ENCODE results near the gene TK2.

Gene TK2

DNA sequence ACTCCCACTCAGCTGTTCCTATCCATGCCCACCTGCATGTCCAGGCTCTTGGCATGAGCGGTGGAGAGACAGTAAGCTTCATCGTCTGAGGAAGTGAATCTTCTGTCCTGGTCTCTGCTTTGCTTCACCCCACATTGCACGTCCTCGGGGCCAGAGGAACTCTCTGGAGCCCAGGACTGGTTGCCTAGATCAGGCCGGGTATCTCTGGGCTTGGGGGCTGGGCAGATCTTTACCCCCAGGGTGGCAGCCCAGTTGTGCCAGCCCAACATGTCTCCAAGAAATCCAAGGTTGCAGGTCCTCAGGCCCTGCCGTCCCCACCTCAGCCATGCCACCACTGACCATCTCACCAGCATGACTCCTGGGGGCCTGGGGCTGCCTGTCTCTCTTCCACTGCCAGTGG, 64.5 kb downstream of the TK2 start:
- FAIRE-seq (no peak), DNase-seq (ENCODE audit: low spot score) (no peak)

- no peak for FAIRE-seq
- no peak for DNase-seq (ENCODE audit: low spot score)
Measured at GRCh38 chr16:66484453-66485213, 65.3 kb downstream of the TK2 start.

GRCh38 chr16:66483689-66484452, 66.1 kb downstream of the TK2 start:
- FAIRE-seq (no peak), DNase-seq (ENCODE audit: low spot score) (peak; percentile 42)

DNA sequence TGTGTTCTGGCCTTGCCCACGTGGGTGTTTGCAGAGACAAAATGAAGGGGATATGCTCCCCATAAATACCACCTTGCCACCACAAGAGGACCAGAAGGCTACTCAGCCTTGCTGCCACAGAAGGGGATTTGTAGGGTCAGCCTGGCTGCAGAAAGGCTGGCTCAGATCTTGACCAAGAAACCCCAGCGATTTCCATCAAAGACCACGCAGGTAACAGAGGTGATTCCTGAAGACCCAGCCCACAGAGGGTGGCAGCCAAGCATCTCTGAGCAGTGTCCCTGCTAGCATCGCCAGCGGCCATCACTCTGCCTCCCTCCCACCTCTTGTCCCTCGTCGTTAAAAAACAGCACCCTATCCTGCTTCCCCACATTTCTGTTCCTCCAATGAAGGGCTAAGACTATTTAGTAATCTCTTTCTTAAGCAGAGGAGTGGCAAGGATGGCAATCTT, 68.0 kb downstream of the TK2 start:
- no peak for DNase-seq (ENCODE audit: low spot score)
- FAIRE-seq: no peak

GRCh38 chr16:66481081-66481942, 68.6 kb downstream of the TK2 start:
- FAIRE-seq (no peak), DNase-seq (ENCODE audit: low spot score) (no peak)

- no peak for FAIRE-seq
- DNase-seq (ENCODE audit: low spot score): no peak
Measured at GRCh38 chr16:66480265-66481080, 69.4 kb downstream of the TK2 start.

DNA sequence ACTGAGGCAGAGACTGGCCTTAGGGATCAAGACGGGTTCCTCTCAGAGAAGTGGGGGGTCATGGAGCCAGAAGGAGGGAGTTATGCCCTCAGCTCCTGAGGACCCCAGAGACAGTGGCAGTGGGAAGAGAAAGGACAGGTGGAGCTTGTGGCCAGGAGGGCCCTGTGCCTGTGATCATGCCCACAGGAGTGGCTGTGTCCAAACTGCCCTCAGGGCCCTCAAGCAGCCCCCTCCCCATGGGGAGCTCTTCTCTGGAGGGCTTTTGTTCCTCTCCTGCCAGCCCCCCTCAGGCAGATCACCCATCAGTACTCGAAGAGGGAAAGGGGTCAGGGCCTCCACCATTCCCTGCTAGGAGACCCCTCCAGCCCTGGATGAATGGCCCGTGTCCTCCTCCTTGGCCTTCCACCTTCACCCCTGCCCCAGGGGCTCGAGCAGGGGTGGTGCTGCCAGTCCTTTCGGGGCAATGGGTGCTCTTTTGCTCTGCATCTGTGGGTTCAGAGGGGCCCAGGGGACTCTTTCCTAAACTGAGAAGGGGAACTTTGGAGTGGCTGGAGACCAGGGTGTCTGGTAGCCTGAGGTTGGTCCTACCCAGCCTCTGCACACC, 70.2 kb downstream of the TK2 start:
- DNase-seq (ENCODE audit: low spot score) (no peak), FAIRE-seq (no peak)

DNA sequence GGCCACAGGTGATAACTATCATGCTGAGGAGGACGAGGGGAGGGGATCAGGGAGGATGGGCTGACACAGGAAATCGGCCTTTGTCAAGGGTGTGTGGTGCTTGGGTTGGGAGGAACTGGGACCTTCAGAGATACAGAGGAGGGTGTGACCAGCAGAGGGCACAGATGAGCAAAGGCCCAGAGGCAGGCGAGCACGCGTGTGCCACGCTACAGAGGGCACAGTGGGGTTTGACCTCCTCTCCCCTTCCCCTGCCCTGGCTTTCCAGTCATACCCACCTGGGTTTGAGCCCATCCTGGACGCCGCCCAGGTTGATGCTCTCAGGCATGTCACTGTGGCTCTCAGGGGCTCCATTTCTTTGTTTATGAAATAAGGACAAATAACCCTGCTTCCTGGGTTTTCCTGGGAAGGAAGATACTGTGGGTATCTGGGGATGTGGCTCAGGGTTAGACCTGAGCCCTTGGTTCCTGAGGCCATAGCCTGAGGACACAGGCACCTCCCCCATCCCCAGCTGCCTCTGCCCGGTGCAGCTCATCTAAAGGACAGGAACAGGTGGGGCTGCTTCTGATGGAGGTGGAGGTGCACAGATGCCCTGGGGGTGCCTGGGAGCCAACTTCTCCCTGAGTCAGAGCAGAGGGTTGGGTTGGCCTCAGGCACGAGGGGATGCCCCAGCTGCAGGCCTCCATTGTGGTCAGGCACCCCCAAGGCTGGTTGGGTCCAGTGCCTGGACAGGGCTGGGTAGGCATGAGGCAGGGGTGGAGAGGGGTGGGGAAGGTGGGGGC, 71.0 kb downstream of the TK2 start:
- DNase-seq (ENCODE audit: low spot score) (peak; percentile 45), FAIRE-seq (no peak)

- FAIRE-seq: no peak
- DNase-seq (ENCODE audit: low spot score): no peak
Measured at GRCh38 chr16:66477028-66477515, 72.8 kb downstream of the TK2 start.

GRCh38 chr16:66476328-66477027, 73.4 kb downstream of the TK2 start:
- FAIRE-seq: no peak
- no peak for DNase-seq (ENCODE audit: low spot score)

GRCh38 chr16:66475232-66475631, 74.7 kb downstream of the TK2 start:
- no peak for FAIRE-seq

GRCh38 chr16:66474750-66475199, 75.1 kb downstream of the TK2 start:
- FAIRE-seq (no peak), DNase-seq (ENCODE audit: low spot score) (peak; percentile 12)

More at GRCh38 chr16:66475232-66475631, 74.7 kb downstream of the TK2 start:
- no peak for DNase-seq (ENCODE audit: low spot score)

DNA sequence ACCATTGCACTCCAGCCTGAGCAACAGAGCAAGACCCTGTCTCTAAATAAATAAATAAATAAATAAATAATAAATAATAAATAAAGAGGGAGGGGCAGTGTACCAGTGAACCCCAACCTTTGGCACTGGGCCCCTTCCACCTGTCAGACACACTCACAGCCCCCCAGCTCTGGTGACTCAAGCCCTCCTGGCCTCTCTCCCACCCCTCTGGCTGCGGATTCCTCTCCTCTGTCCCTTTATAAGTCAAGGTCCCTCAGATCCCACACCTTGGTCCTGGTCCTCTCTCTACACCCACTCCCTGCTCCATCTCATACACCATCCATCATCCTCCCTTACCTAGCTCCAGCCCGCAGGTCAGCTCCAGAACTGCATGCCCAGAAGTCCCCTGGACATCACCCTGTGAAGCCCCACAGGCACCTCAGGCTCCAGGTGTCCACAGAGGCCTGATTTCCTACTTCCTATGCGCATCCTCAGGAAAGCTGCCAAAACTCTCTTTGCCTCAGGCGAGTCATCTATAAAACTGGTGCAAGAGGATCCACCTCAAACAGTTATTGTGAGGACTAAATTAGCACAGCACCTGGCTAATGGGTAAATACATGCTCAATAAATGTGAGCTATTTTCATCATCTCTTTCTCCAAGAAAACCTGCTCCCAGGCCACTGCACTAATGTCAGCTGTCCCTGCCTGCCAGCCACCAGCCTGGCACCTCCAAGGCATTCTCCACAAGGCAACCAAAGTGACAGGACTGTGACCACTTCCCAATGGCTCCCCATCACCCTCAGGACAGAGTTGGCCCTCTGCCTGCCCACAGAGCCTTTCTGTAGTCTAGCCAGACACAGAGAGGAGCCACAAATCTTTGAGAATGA, 76.0 kb downstream of the TK2 start:
- DNase-seq (ENCODE audit: low spot score) (no peak), FAIRE-seq (no peak)

DNA sequence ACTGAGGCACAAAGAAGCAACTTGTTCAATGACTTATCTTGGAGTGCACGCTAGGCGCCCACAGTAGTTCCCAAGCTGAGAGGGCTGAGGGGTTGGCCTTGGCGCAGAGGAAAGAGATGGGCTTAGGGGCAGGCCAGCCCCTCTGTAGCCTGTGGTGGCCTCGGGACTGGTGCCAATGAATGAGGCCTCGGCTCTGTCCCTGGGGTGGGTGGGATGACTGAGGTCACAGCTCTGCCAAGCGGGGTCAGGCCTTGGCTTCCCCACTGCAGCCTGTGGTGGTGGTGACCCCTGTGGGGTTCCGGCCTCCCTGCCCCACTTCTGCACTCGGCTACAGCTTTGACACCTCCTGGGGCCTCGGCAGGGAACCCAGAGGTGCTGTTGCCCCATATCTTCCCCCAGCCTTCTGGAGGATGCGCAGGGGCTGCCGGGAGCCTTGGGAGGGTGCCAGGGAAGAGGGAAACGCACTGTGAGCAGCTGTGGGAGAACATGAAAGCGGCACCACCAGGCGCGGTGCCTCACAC, 76.8 kb downstream of the TK2 start:
- DNase-seq (ENCODE audit: low spot score) (no peak), FAIRE-seq (no peak)

- FAIRE-seq (no peak), DNase-seq (ENCODE audit: low spot score) (no peak)
Measured at GRCh38 chr16:66471716-66472393, 78.1 kb downstream of the TK2 start.

- DNase-seq (ENCODE audit: low spot score) (no peak), FAIRE-seq (no peak)
Measured at GRCh38 chr16:66471264-66471663, 78.7 kb downstream of the TK2 start.

GRCh38 chr16:66470556-66470955, 79.4 kb downstream of the TK2 start:
- FAIRE-seq (no peak), DNase-seq (ENCODE audit: low spot score) (no peak)

Data from RCC 7860 (cell line).